ENCODE results near the gene OR5M8. TPM values are rescaled to one million over a fixed set of nuclear protein-coding genes. Genes with fewer than 3 reads are reported as not detected.

Gene OR5M8
- total and polyA plus RNA-seq, 2 of the 8 experiments (the other 6 are each of a cell fraction or from before 2014, with no cell fraction given), result not detected

- TF ChIP-seq CHD7 (IDR thresholded peaks at IDR 0.05; ENCODE audit: insufficient replicate concordance, low read length) (no peak), ASH2L (IDR thresholded peaks at IDR 0.05; ENCODE audit: low read length) (no peak), KDM4A (IDR thresholded peaks at IDR 0.05; ENCODE audit: low read depth, low read length, severe bottlenecking) (no peak), SP1 (IDR thresholded peaks at IDR 0.05; ENCODE audit: low read depth, low read length) (no peak), BACH1 (IDR thresholded peaks at IDR 0.05; ENCODE audit: low read length) (no peak), CBX5 (IDR thresholded peaks at IDR 0.05; ENCODE audit: low read depth, low read length) (no peak)
These were observed 17.9 kb downstream of the OR5M8 start, which contains the start of gene OR5M3 (continued) for GRCh38 chr11:56473252-56473651.
